NCI-H69 (cell line): ENCODE results near the gene ST14.

Source experiments
- DNase-seq: peaks from one replicate; lab custom pipeline; 2025; lab: John Stamatoyannopoulos, UW

ST14 gene

GRCh38 chr11:130159657-130160497 is at the start of gene ST14:
ST14 (plus strand) TSS chr11:130159782; CDS start chr11:130159980, 198 bp downstream.
- DNase-seq, result peak; percentile 86

- DNase-seq, result no peak
Measured at GRCh38 chr11:130110339-130111108, 49.1 kb upstream of the ST14 start.

- DNase-seq, result no peak
Measured at GRCh38 chr11:130112071-130112830, 47.3 kb upstream of the ST14 start.

GRCh38 chr11:130114281-130114680 is 45.3 kb upstream of the ST14 start:
- no peak for DNase-seq

- DNase-seq, result no peak
Measured at GRCh38 chr11:130114726-130115125, 44.9 kb upstream of the ST14 start.

- peak; percentile 11 for DNase-seq
Measured at GRCh38 chr11:130115218-130115617, 44.4 kb upstream of the ST14 start.

- no peak for DNase-seq
Measured at GRCh38 chr11:130118165-130118564, 41.4 kb upstream of the ST14 start.

- no peak for DNase-seq
Measured at GRCh38 chr11:130118636-130119387, 40.8 kb upstream of the ST14 start.

- no peak for DNase-seq
Measured at GRCh38 chr11:130120045-130120444, 39.5 kb upstream of the ST14 start.

GRCh38 chr11:130121445-130121978 is 38.1 kb upstream of the ST14 start:
- DNase-seq, result no peak

GRCh38 chr11:130122141-130122575 is 37.4 kb upstream of the ST14 start:
- no peak for DNase-seq

- no peak for DNase-seq
Measured at GRCh38 chr11:130123414-130124040, 36.1 kb upstream of the ST14 start.

GRCh38 chr11:130124096-130124495 is 35.5 kb upstream of the ST14 start:
- DNase-seq, result no peak

- no peak for DNase-seq
Measured at GRCh38 chr11:130125638-130126037, 33.9 kb upstream of the ST14 start.

GRCh38 chr11:130126516-130126915 is 33.1 kb upstream of the ST14 start:
- no peak for DNase-seq

- DNase-seq, result no peak
Measured at GRCh38 chr11:130127509-130127908, 32.1 kb upstream of the ST14 start.

GRCh38 chr11:130128626-130129025 is 31.0 kb upstream of the ST14 start:
- DNase-seq, result no peak

- no peak for DNase-seq
Measured at GRCh38 chr11:130129922-130130321, 29.7 kb upstream of the ST14 start.

- peak; percentile 62 for DNase-seq
Measured at GRCh38 chr11:130131961-130132850, 27.4 kb upstream of the ST14 start.

GRCh38 chr11:130133716-130134115 is 25.9 kb upstream of the ST14 start:
- no peak for DNase-seq
